ENCODE results near the gene PEX12. TPM values are rescaled to one million over a fixed set of nuclear protein-coding genes. Genes with fewer than 3 reads are reported as not detected.
A peak's percentile ranks its signal among the peaks of the same experiment; 100 is the strongest.
"Not testable (repeated sequence)": the region's sequence is repeated elsewhere in the genome, so short reads cannot be mapped to it uniquely, and the experiment has no call there.

PEX12 gene
- total RNA-seq, 1 donor from 2014 or later, result 4.7 TPM

DNA sequence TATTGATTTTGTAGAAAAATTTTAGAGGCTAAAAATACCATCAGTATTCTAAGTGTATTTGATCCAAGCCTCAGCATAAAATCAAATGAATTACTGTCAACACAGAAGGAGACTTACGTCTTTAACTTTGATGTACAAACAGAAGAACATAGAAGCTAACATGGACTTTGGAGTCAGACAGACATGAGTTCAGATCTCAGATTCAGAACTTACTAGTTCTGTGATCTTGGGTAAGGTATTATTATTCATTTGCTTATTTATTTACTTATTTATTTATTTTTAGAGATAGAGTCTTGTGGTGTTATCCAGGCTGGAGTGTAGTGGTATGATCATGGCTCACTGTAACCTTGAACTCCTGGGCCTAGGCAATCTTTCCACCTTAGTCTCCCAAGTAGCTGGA, 36.9 kb downstream of the PEX12 start:
- Histone ChIP-seq H3K36me3 (ENCODE audit: control insufficient read depth in 3 of 3, insufficient read depth in 3 of 3, low read length in 3 of 3) (no peaks in the 10 kb centered on the region), H3K4me3 (ENCODE audit: low read length in 3 of 3) (peak overlapping the region in 1 of 3 donors; percentile 81), H3K27ac (ENCODE audit: low read depth, low read length) (peak overlapping the region; percentile 49), H3K9me3 (ENCODE audit: control insufficient read depth in 3 of 3, low read length in 3 of 3) (no peaks in the 10 kb centered on the region), H3K27me3 (ENCODE audit: control insufficient read depth in 3 of 3, insufficient read depth in 3 of 3, low read length in 3 of 3) (no peaks in the 10 kb centered on the region), H3K4me1 (ENCODE audit: control insufficient read depth in 3 of 3, insufficient read depth in 3 of 3, low read length in 3 of 3) (peaks cover 0 to 12% (median 0%) of the 10 kb centered on the region in 3 donors), H3K9ac (ENCODE audit: low read depth in 1 of 3, low read length in 3 of 3) (no peak overlapping the region)

DNA sequence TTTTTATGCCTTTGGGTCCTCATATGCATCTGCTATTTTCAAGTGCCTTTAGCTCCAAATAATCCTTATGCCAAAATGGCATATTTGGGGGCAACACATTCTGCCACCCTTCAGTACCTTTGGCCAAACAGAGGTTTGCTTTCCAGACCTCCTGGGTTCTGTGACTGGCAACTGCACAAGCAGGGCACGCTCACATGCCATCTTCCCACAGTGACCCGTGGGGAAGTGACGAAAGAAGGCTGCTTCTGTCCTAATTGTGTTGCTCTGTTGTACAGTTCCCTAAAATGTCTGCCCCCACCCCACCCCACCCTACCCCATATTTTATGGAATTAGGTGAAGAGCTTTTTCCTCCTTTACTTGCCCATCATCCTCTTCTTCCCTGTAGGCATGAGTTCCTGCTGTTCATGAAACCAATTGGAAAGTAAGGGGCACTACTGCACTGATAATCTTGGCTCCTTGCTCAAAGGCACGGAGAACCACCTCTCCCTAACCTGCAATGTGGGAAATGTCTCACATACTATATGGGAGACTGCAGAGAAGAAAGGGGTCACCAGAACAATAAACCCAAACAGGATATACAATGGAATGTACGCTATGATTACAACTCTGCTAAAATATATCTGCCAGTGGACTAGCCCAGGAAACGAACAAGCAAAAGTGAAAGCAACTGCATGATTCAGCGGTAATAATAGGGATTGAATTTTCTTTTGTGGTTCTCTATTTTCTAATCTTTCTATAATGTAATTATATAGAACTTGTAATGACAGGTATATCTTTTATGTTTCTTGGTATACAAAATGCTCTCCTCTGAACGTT, 37.6 kb downstream of the PEX12 start:
- H3K9ac ChIP-seq (ENCODE audit: low read depth in 1 of 3, low read length in 3 of 3), result peak overlapping the region in 1 of 3 donors; percentile 51
- no peaks in the 10 kb centered on the region for H3K27me3 ChIP-seq (ENCODE audit: control insufficient read depth in 3 of 3, insufficient read depth in 3 of 3, low read length in 3 of 3)
- H3K27ac ChIP-seq (ENCODE audit: low read depth, low read length), result peak overlapping the region; percentile 49
- no peaks in the 10 kb centered on the region for H3K9me3 ChIP-seq (ENCODE audit: control insufficient read depth in 3 of 3, low read length in 3 of 3)
- no peaks in the 10 kb centered on the region for H3K36me3 ChIP-seq (ENCODE audit: control insufficient read depth in 3 of 3, insufficient read depth in 3 of 3, low read length in 3 of 3)
- peaks cover 0 to 12% (median 0%) of the 10 kb centered on the region in 3 donors for H3K4me1 ChIP-seq (ENCODE audit: control insufficient read depth in 3 of 3, insufficient read depth in 3 of 3, low read length in 3 of 3)
- H3K4me3 ChIP-seq (ENCODE audit: low read length in 3 of 3), result peak overlapping the region; percentile 4 to 81 (median 63)

DNA sequence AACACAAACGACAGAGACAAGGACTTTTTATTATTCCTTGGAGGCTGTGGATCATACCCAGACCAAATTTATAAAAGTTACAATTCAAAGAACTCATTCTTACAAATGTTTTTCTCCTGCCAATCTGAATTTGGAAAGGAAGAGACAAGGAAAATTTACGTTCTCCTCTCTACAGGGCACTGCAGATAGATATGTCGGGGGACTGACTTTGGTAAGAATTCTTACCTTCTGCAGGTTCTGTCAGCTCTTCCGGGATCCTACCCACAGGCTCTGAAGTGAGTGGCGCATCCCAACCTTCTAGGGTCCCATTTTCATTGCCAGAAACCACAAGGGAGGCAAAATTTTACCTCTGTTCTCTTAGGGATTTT, 38.7 kb downstream of the PEX12 start:
- H3K4me1 ChIP-seq (ENCODE audit: control insufficient read depth in 3 of 3, insufficient read depth in 3 of 3, low read length in 3 of 3), result peaks cover 0 to 12% (median 0%) of the 10 kb centered on the region in 3 donors
- H3K9ac ChIP-seq (ENCODE audit: low read depth in 1 of 3, low read length in 3 of 3), result no peak overlapping the region
- H3K9me3 ChIP-seq (ENCODE audit: control insufficient read depth in 3 of 3, low read length in 3 of 3), result no peaks in the 10 kb centered on the region
- no peaks in the 10 kb centered on the region for H3K36me3 ChIP-seq (ENCODE audit: control insufficient read depth in 3 of 3, insufficient read depth in 3 of 3, low read length in 3 of 3)
- no peaks in the 10 kb centered on the region for H3K27me3 ChIP-seq (ENCODE audit: control insufficient read depth in 3 of 3, insufficient read depth in 3 of 3, low read length in 3 of 3)
- peak overlapping the region in 2 of 3 donors; percentile 1 to 52 for H3K4me3 ChIP-seq (ENCODE audit: low read length in 3 of 3)
- H3K27ac ChIP-seq (ENCODE audit: low read depth, low read length), result no peak overlapping the region

DNA sequence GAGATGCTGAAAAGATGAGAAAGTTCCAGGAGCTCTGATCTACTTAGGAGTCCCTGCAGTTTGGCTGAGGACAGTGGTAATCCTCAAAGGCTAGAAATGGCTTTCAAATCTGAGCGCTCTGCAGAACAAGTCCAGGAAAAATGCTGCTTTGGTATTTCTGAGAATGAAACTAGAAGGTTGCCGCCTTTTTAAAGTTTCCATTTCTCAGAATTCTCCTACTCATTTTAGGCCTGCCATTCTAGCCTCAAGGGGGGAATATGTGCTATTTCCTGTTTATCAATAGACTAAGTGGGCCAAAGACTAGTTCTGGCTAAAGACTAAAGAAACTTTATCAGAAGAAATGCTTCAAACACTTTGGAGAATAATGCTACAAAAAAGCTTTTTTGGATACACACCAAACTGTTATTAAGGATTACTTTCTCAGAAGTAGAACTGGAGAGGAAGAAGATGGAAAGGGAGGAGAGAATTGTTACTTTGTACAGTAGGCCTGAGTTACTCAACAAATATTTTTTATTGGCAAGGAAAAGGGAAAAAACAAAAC, 40.7 kb downstream of the PEX12 start, which contains the start of gene SLFN12L:
Gene SLFN12L (minus strand): TSS at position 78 of the 541 bp plus-strand sequence. CDS start 15,314 bp downstream, outside the sequence.
- Histone ChIP-seq H3K4me3 (ENCODE audit: low read length in 3 of 3) (no peak within 1 kb of the TSS), H3K27ac (ENCODE audit: low read depth, low read length) (peak within 1 kb of the TSS; percentile 63), H3K4me1 (ENCODE audit: control insufficient read depth in 3 of 3, insufficient read depth in 3 of 3, low read length in 3 of 3) (peaks cover 0 to 12% (median 0%) of the 10 kb centered on the region in 3 donors), H3K9me3 (ENCODE audit: control insufficient read depth in 3 of 3, low read length in 3 of 3) (no peaks in the 10 kb centered on the region), H3K36me3 (ENCODE audit: control insufficient read depth in 3 of 3, insufficient read depth in 3 of 3, low read length in 3 of 3) (no peaks in the 10 kb centered on the region), H3K9ac (ENCODE audit: low read depth in 1 of 3, low read length in 3 of 3) (no peak within 1 kb of the TSS), H3K27me3 (ENCODE audit: control insufficient read depth in 3 of 3, insufficient read depth in 3 of 3, low read length in 3 of 3) (no peaks in the 10 kb centered on the region)

DNA sequence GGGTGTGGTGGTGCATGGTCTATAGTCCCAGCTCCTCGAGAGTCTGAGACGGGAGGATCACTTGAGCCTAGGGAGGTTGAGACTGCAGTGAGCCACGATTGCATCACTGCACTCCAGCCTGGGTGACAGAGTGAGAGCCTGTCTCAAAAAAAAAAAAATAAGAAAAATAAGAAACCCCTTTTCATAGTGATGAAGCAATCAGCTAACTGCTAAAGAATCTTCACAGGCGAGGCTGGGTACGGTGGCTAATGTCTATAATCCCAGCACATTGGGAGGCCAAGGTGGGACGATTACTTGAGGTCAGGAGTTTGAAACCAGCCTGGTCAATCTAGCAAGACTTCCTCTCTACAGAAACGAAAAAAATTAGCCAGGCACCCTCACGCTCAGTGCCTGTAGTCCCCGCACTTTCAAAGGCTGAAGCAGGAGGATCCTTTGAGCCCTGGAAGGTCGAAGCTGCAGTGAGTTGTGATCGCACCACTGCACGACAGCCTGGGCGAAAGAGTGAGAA, 41.7 kb downstream of the PEX12 start:
- H3K4me3 ChIP-seq (ENCODE audit: low read length in 3 of 3), result no peak overlapping the region
- no peaks in the 10 kb centered on the region for H3K27me3 ChIP-seq (ENCODE audit: control insufficient read depth in 3 of 3, insufficient read depth in 3 of 3, low read length in 3 of 3)
- H3K27ac ChIP-seq (ENCODE audit: low read depth, low read length), result peak overlapping the region; percentile 63
- H3K9ac ChIP-seq (ENCODE audit: low read depth in 1 of 3, low read length in 3 of 3), result no peak overlapping the region
- no peaks in the 10 kb centered on the region for H3K9me3 ChIP-seq (ENCODE audit: control insufficient read depth in 3 of 3, low read length in 3 of 3)
- H3K4me1 ChIP-seq (ENCODE audit: control insufficient read depth in 3 of 3, insufficient read depth in 3 of 3, low read length in 3 of 3), result peaks cover 0 to 12% (median 0%) of the 10 kb centered on the region in 3 donors
- H3K36me3 ChIP-seq (ENCODE audit: control insufficient read depth in 3 of 3, insufficient read depth in 3 of 3, low read length in 3 of 3), result no peaks in the 10 kb centered on the region

DNA sequence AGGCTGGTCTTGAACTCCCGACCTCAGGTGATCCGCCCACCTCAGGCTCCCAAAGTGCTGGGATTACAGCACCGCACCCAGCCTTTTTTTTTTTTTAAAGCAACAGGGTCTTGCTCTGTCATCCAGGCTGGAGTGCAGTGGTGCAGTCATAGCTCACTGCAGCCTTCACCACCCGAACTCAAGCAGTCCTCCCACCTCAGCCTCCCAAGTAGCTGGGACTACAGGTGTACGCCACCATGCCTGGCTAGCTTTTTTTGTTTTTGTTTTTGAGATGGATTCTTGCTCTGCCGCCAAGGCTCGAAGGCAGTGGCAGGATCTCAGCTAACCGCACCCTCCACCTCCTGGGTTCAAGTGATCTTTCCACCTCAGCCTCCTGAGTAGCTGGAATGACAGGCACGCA, 43.0 kb downstream of the PEX12 start:
- H3K4me1 ChIP-seq (ENCODE audit: control insufficient read depth in 3 of 3, insufficient read depth in 3 of 3, low read length in 3 of 3), result peaks cover 0 to 12% (median 0%) of the 10 kb centered on the region in 3 donors
- not testable (repeated sequence) for H3K27me3 ChIP-seq (ENCODE audit: control insufficient read depth in 3 of 3, insufficient read depth in 3 of 3, low read length in 3 of 3); H3K4me3 ChIP-seq (ENCODE audit: low read length in 3 of 3); H3K9ac ChIP-seq (ENCODE audit: low read depth in 1 of 3, low read length in 3 of 3); H3K9me3 ChIP-seq (ENCODE audit: control insufficient read depth in 3 of 3, low read length in 3 of 3); H3K36me3 ChIP-seq (ENCODE audit: control insufficient read depth in 3 of 3, insufficient read depth in 3 of 3, low read length in 3 of 3); H3K27ac ChIP-seq (ENCODE audit: low read depth, low read length)

DNA sequence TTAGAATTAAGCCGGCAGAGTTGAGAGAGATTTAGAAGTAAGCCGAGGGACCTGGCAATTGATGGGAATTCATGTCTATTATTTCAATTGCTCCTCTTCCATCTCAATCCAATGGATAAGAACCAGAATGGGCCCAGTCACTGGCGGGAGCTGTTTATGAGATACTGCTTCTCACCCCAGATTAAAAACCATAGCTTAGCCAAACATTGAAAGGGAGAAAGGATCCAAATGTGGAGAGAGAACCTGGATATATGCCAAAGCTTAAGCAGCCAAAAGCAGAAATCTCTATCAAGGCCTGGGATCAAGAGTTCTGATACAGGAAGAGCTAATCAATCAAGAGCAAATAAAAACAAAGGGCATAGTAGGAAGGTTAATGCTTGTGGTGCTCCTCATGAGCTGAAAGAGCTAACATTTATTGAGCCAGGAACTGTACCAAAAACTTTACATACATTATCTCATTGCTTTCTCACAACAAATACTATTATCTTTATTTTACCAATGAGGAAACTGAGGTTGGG, 43.7 kb downstream of the PEX12 start:
- Histone ChIP-seq H3K36me3 (ENCODE audit: control insufficient read depth in 3 of 3, insufficient read depth in 3 of 3, low read length in 3 of 3) (no peaks in the 10 kb centered on the region), H3K27me3 (ENCODE audit: control insufficient read depth in 3 of 3, insufficient read depth in 3 of 3, low read length in 3 of 3) (no peaks in the 10 kb centered on the region), H3K4me1 (ENCODE audit: control insufficient read depth in 3 of 3, insufficient read depth in 3 of 3, low read length in 3 of 3) (peaks cover 0 to 8% (median 0%) of the 10 kb centered on the region in 3 donors), H3K9ac (ENCODE audit: low read depth in 1 of 3, low read length in 3 of 3) (no peak overlapping the region), H3K27ac (ENCODE audit: low read depth, low read length) (no peak overlapping the region), H3K9me3 (ENCODE audit: control insufficient read depth in 3 of 3, low read length in 3 of 3) (no peaks in the 10 kb centered on the region), H3K4me3 (ENCODE audit: low read length in 3 of 3) (no peak overlapping the region)

DNA sequence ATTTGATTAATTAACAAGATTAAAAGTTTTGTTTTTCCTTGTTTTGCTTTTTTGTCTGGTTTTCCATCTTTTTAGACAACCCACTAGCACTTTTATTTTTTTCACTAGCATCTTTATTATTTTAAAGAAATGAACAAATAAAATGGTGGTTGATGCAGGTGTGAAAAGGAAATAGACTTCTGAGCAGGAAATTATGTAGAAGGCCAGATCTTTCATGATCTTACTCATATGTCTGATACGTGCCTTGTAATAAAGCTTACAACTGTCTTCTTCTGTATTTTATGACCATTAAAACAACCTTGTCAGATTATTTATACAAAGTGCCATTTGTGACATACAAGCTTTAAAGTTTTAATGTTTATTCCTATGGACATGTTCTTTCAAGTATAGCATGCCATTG, 47.2 kb downstream of the PEX12 start:
- H3K9ac ChIP-seq (ENCODE audit: low read depth in 1 of 3, low read length in 3 of 3), result no peak overlapping the region
- H3K36me3 ChIP-seq (ENCODE audit: control insufficient read depth in 3 of 3, insufficient read depth in 3 of 3, low read length in 3 of 3), result no peaks in the 10 kb centered on the region
- no peaks in the 10 kb centered on the region for H3K4me1 ChIP-seq (ENCODE audit: control insufficient read depth in 3 of 3, insufficient read depth in 3 of 3, low read length in 3 of 3)
- no peak overlapping the region for H3K4me3 ChIP-seq (ENCODE audit: low read length in 3 of 3)
- H3K27me3 ChIP-seq (ENCODE audit: control insufficient read depth in 3 of 3, insufficient read depth in 3 of 3, low read length in 3 of 3), result no peaks in the 10 kb centered on the region
- H3K27ac ChIP-seq (ENCODE audit: low read depth, low read length), result no peak overlapping the region
- no peaks in the 10 kb centered on the region for H3K9me3 ChIP-seq (ENCODE audit: control insufficient read depth in 3 of 3, low read length in 3 of 3)

DNA sequence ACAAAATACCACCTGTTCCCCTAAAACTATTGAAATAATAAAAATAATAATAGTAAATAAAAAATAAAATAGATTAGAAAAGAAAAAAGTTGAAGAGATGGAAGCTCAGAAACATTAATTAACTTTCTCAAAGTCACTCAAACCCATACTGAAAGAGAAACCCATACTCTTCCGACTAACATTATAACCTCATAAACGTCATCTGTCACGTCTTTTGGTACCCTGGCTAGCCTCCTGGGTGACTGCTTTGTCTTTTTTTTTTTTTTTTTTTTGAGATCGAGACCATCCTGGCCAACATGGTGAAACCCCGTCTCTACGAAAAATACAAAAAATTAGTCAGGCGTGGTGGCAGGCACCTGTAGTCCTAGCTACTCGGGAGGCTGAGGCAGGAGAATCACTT, 48.5 kb downstream of the PEX12 start:
- Histone ChIP-seq H3K9me3 (ENCODE audit: control insufficient read depth in 3 of 3, low read length in 3 of 3) (no peaks in the 10 kb centered on the region), H3K4me3 (ENCODE audit: low read length in 3 of 3) (no peak overlapping the region), H3K9ac (ENCODE audit: low read depth in 1 of 3, low read length in 3 of 3) (no peak overlapping the region), H3K27ac (ENCODE audit: low read depth, low read length) (no peak overlapping the region), H3K4me1 (ENCODE audit: control insufficient read depth in 3 of 3, insufficient read depth in 3 of 3, low read length in 3 of 3) (no peaks in the 10 kb centered on the region), H3K36me3 (ENCODE audit: control insufficient read depth in 3 of 3, insufficient read depth in 3 of 3, low read length in 3 of 3) (no peaks in the 10 kb centered on the region), H3K27me3 (ENCODE audit: control insufficient read depth in 3 of 3, insufficient read depth in 3 of 3, low read length in 3 of 3) (no peaks in the 10 kb centered on the region)

DNA sequence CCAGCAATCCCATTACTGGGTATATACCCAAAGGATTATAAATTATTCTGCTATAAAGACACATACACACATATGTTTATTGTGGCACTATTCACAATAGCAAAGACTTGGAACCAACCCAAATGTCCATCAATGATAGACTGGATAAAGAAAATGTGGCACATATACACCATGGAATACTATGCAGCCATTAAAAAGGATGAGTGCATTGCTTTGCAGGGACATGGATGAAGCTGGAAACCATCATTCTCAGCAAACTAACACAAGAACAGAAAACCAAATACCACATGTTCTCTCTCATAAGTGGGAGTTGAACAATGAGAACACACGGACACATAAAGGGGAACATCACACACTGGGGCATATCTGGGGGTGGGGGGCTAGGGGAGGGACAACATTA, 49.0 kb downstream of the PEX12 start:
- H3K27ac ChIP-seq (ENCODE audit: low read depth, low read length); H3K9me3 ChIP-seq (ENCODE audit: control insufficient read depth in 3 of 3, low read length in 3 of 3); H3K27me3 ChIP-seq (ENCODE audit: control insufficient read depth in 3 of 3, insufficient read depth in 3 of 3, low read length in 3 of 3); H3K36me3 ChIP-seq (ENCODE audit: control insufficient read depth in 3 of 3, insufficient read depth in 3 of 3, low read length in 3 of 3); H3K4me1 ChIP-seq (ENCODE audit: control insufficient read depth in 3 of 3, insufficient read depth in 3 of 3, low read length in 3 of 3); H3K9ac ChIP-seq (ENCODE audit: low read depth in 1 of 3, low read length in 3 of 3); H3K4me3 ChIP-seq (ENCODE audit: low read length in 3 of 3): not testable (repeated sequence)
